ENCODE measurements around the gene VPS13D.
A peak's percentile ranks its signal among the peaks of the same experiment; 100 is the strongest.

The VPS13D gene

GRCh38 chr1:12506281-12507280 is 276.8 kb downstream of the VPS13D start:
- H3K27ac ChIP-seq (ENCODE audit: low read depth, low read length), result no peak overlapping the region
- H3K9ac ChIP-seq (ENCODE audit: low read depth, low read length), result no peak overlapping the region
- no peaks in the 10 kb centered on the region for H3K27me3 ChIP-seq (ENCODE audit: control insufficient read depth, insufficient read depth, low read length)
- peaks cover 3% of the 10 kb centered on the region; the same call in 1 of the 2 replicates for H3K36me3 ChIP-seq (ENCODE audit: control insufficient read depth, insufficient read depth, low read length)
- no peaks in the 10 kb centered on the region for H3K9me3 ChIP-seq (ENCODE audit: control insufficient read depth, insufficient read depth, low read length)
- H3K4me1 ChIP-seq (ENCODE audit: control insufficient read depth, insufficient read depth, low read length), result peaks cover 22% of the 10 kb centered on the region
- H3K4me3 ChIP-seq (ENCODE audit: low read depth, low read length), result no peak overlapping the region

GRCh38 chr1:12507631-12508030 is 277.8 kb downstream of the VPS13D start:
- H3K4me1 ChIP-seq (ENCODE audit: control insufficient read depth, insufficient read depth, low read length), result peaks cover 23% of the 10 kb centered on the region
- no peak overlapping the region for H3K27ac ChIP-seq (ENCODE audit: low read depth, low read length)
- H3K9ac ChIP-seq (ENCODE audit: low read depth, low read length), result no peak overlapping the region
- no peaks in the 10 kb centered on the region for H3K27me3 ChIP-seq (ENCODE audit: control insufficient read depth, insufficient read depth, low read length)
- H3K36me3 ChIP-seq (ENCODE audit: control insufficient read depth, insufficient read depth, low read length), result peaks cover 3% of the 10 kb centered on the region; the same call in 1 of the 2 replicates
- no peak overlapping the region for H3K4me3 ChIP-seq (ENCODE audit: low read depth, low read length)
- no peaks in the 10 kb centered on the region for H3K9me3 ChIP-seq (ENCODE audit: control insufficient read depth, insufficient read depth, low read length)

GRCh38 chr1:12508849-12509248 is 279.0 kb downstream of the VPS13D start:
- H3K27ac ChIP-seq (ENCODE audit: low read depth, low read length), result no peak overlapping the region
- H3K9ac ChIP-seq (ENCODE audit: low read depth, low read length), result no peak overlapping the region
- H3K27me3 ChIP-seq (ENCODE audit: control insufficient read depth, insufficient read depth, low read length), result no peaks in the 10 kb centered on the region
- peaks cover 23% of the 10 kb centered on the region for H3K4me1 ChIP-seq (ENCODE audit: control insufficient read depth, insufficient read depth, low read length)
- peaks cover 3% of the 10 kb centered on the region; the same call in 1 of the 2 replicates for H3K36me3 ChIP-seq (ENCODE audit: control insufficient read depth, insufficient read depth, low read length)
- H3K4me3 ChIP-seq (ENCODE audit: low read depth, low read length), result no peak overlapping the region
- H3K9me3 ChIP-seq (ENCODE audit: control insufficient read depth, insufficient read depth, low read length), result no peaks in the 10 kb centered on the region

- H3K4me3 ChIP-seq (ENCODE audit: low read depth, low read length), result no peak overlapping the region
- H3K27ac ChIP-seq (ENCODE audit: low read depth, low read length), result peak overlapping the region; percentile 70
- no peaks in the 10 kb centered on the region for H3K9me3 ChIP-seq (ENCODE audit: control insufficient read depth, insufficient read depth, low read length)
- peaks cover 3% of the 10 kb centered on the region; the same call in 1 of the 2 replicates for H3K36me3 ChIP-seq (ENCODE audit: control insufficient read depth, insufficient read depth, low read length)
- H3K4me1 ChIP-seq (ENCODE audit: control insufficient read depth, insufficient read depth, low read length), result peaks cover 23% of the 10 kb centered on the region
- no peaks in the 10 kb centered on the region for H3K27me3 ChIP-seq (ENCODE audit: control insufficient read depth, insufficient read depth, low read length)
- H3K9ac ChIP-seq (ENCODE audit: low read depth, low read length), result no peak overlapping the region
Observed at GRCh38 chr1:12511128-12511484, 281.3 kb downstream of the VPS13D start.

GRCh38 chr1:12511516-12512468 is 282.0 kb downstream of the VPS13D start:
- H3K9me3 ChIP-seq (ENCODE audit: control insufficient read depth, insufficient read depth, low read length), result no peaks in the 10 kb centered on the region
- H3K36me3 ChIP-seq (ENCODE audit: control insufficient read depth, insufficient read depth, low read length), result peaks cover 3% of the 10 kb centered on the region; the same call in 1 of the 2 replicates
- no peaks in the 10 kb centered on the region for H3K27me3 ChIP-seq (ENCODE audit: control insufficient read depth, insufficient read depth, low read length)
- peak overlapping the region; percentile 70 for H3K27ac ChIP-seq (ENCODE audit: low read depth, low read length)
- peaks cover 23% of the 10 kb centered on the region for H3K4me1 ChIP-seq (ENCODE audit: control insufficient read depth, insufficient read depth, low read length)
- no peak overlapping the region for H3K4me3 ChIP-seq (ENCODE audit: low read depth, low read length)
- no peak overlapping the region for H3K9ac ChIP-seq (ENCODE audit: low read depth, low read length)

GRCh38 chr1:12513181-12513580 is 283.4 kb downstream of the VPS13D start:
- Histone ChIP-seq H3K36me3 (ENCODE audit: control insufficient read depth, insufficient read depth, low read length) (no peaks in the 10 kb centered on the region), H3K27me3 (ENCODE audit: control insufficient read depth, insufficient read depth, low read length) (no peaks in the 10 kb centered on the region), H3K27ac (ENCODE audit: low read depth, low read length) (no peak overlapping the region), H3K9ac (ENCODE audit: low read depth, low read length) (no peak overlapping the region), H3K4me1 (ENCODE audit: control insufficient read depth, insufficient read depth, low read length) (peaks cover 23% of the 10 kb centered on the region), H3K4me3 (ENCODE audit: low read depth, low read length) (no peak overlapping the region), H3K9me3 (ENCODE audit: control insufficient read depth, insufficient read depth, low read length) (no peaks in the 10 kb centered on the region)

- no peak overlapping the region for H3K9ac ChIP-seq (ENCODE audit: low read depth, low read length)
- no peak overlapping the region for H3K4me3 ChIP-seq (ENCODE audit: low read depth, low read length)
- no peaks in the 10 kb centered on the region for H3K9me3 ChIP-seq (ENCODE audit: control insufficient read depth, insufficient read depth, low read length)
- H3K4me1 ChIP-seq (ENCODE audit: control insufficient read depth, insufficient read depth, low read length), result peaks cover 18% of the 10 kb centered on the region
- no peaks in the 10 kb centered on the region for H3K36me3 ChIP-seq (ENCODE audit: control insufficient read depth, insufficient read depth, low read length)
- no peaks in the 10 kb centered on the region for H3K27me3 ChIP-seq (ENCODE audit: control insufficient read depth, insufficient read depth, low read length)
- H3K27ac ChIP-seq (ENCODE audit: low read depth, low read length), result no peak overlapping the region
Observed at GRCh38 chr1:12514590-12514989, 284.8 kb downstream of the VPS13D start.

GRCh38 chr1:12515234-12515633 is 285.4 kb downstream of the VPS13D start:
- Histone ChIP-seq H3K9ac (ENCODE audit: low read depth, low read length) (no peak overlapping the region), H3K4me1 (ENCODE audit: control insufficient read depth, insufficient read depth, low read length) (peaks cover 12% of the 10 kb centered on the region), H3K27ac (ENCODE audit: low read depth, low read length) (no peak overlapping the region), H3K27me3 (ENCODE audit: control insufficient read depth, insufficient read depth, low read length) (no peaks in the 10 kb centered on the region), H3K4me3 (ENCODE audit: low read depth, low read length) (no peak overlapping the region), H3K36me3 (ENCODE audit: control insufficient read depth, insufficient read depth, low read length) (no peaks in the 10 kb centered on the region), H3K9me3 (ENCODE audit: control insufficient read depth, insufficient read depth, low read length) (no peaks in the 10 kb centered on the region)

- Histone ChIP-seq H3K4me3 (ENCODE audit: low read depth, low read length) (no peak overlapping the region), H3K36me3 (ENCODE audit: control insufficient read depth, insufficient read depth, low read length) (no peaks in the 10 kb centered on the region)
Observed at GRCh38 chr1:12516741-12517140, 286.9 kb downstream of the VPS13D start.

GRCh38 chr1:12518931-12519692 is 289.3 kb downstream of the VPS13D start:
- Histone ChIP-seq H3K4me1 (ENCODE audit: control insufficient read depth, insufficient read depth, low read length) (no peaks in the 10 kb centered on the region), H3K9ac (ENCODE audit: low read depth, low read length) (no peak overlapping the region), H3K4me3 (ENCODE audit: low read depth, low read length) (no peak overlapping the region), H3K36me3 (ENCODE audit: control insufficient read depth, insufficient read depth, low read length) (no peaks in the 10 kb centered on the region), H3K27me3 (ENCODE audit: control insufficient read depth, insufficient read depth, low read length) (no peaks in the 10 kb centered on the region), H3K27ac (ENCODE audit: low read depth, low read length) (no peak overlapping the region), H3K9me3 (ENCODE audit: control insufficient read depth, insufficient read depth, low read length) (no peaks in the 10 kb centered on the region)

More at GRCh38 chr1:12516741-12517140, 286.9 kb downstream of the VPS13D start:
- H3K9me3 ChIP-seq (ENCODE audit: control insufficient read depth, insufficient read depth, low read length), result no peaks in the 10 kb centered on the region
- no peak overlapping the region for H3K9ac ChIP-seq (ENCODE audit: low read depth, low read length)
- no peak overlapping the region for H3K27ac ChIP-seq (ENCODE audit: low read depth, low read length)
- no peaks in the 10 kb centered on the region for H3K4me1 ChIP-seq (ENCODE audit: control insufficient read depth, insufficient read depth, low read length)
- H3K27me3 ChIP-seq (ENCODE audit: control insufficient read depth, insufficient read depth, low read length), result no peaks in the 10 kb centered on the region
